IMR-90 (cell line): ENCODE measurements around the gene TNFRSF1B. TPM values are rescaled to one million over a fixed set of nuclear protein-coding genes. Genes with fewer than 3 reads are reported as not detected.

ENCODE experiments used
- ATAC-seq: fragments of 200-7000 bp; cut with Tn5 transposase; 2 replicates; pipeline ENCODE4 v1.9.1; 2020; ENCODE audit warnings: low read depth, mild to moderate bottlenecking, moderate library complexity
- BruUV-seq: library from RNA; stranded (reverse); fragments of 400-500 nt; replicated peaks from 2 replicates; lab custom pipeline; 2021; lab: Mats Ljungman, UMichigan
- CTCF ChIA-PET: fragments of 300-600 bp; formaldehyde crosslinking; extraction: SDS; loops from one replicate; lab custom pipeline; 2021; ENCODE audit warnings: antibody characterized with exemption; lab: Yijun Ruan, JAX
- POLR2A ChIA-PET: fragments of 300-600 bp; sonication (Branson Sonifier 250); formaldehyde crosslinking; loops from one replicate; lab custom pipeline; 2022; ENCODE audit warnings: antibody characterized with exemption; ENCODE audit not compliant: unreplicated experiment; lab: Charles Lee
- DNase-seq: peaks from one replicate; pipeline ENCODE4 v3.0.0; 2013
- H2AFZ ChIP-seq: replicated peaks from 2 replicates; pipeline ENCODE3; 2013; ENCODE audit warnings: low read length, mild to moderate bottlenecking; ENCODE audit not compliant: poor library complexity
- H2AK5ac ChIP-seq: 2 replicates; pipeline ENCODE4 v1.6.1; 2013; ENCODE audit warnings: low read depth, low read length, inconsistent platforms
- H2AK9ac ChIP-seq: replicated peaks from 2 replicates; pipeline ENCODE3; 2013; ENCODE audit warnings: mild to moderate bottlenecking, low read depth, low read length, moderate library complexity; ENCODE audit not compliant: poor library complexity
- H2BK120ac ChIP-seq: 2 replicates; pipeline ENCODE4 v1.6.1; 2013; ENCODE audit warnings: low read depth, low read length, inconsistent platforms
- H2BK15ac ChIP-seq: 3 replicates; pipeline ENCODE4 v1.6.1; 2013; ENCODE audit warnings: low read depth, low read length, inconsistent platforms
- H2BK20ac ChIP-seq: 2 replicates; pipeline ENCODE4 v1.6.1; 2013; ENCODE audit warnings: low read depth, mild to moderate bottlenecking, inconsistent platforms, low read length, moderate library complexity
- H2BK5ac ChIP-seq: 2 replicates; pipeline ENCODE4 v1.6.1; 2013; ENCODE audit warnings: mild to moderate bottlenecking, low read depth, low read length, inconsistent platforms; ENCODE audit not compliant: poor library complexity, severe bottlenecking
- H3K14ac ChIP-seq: replicated peaks from 2 replicates; pipeline ENCODE4 v1.6.1; 2013; ENCODE audit warnings: low read depth, low read length, inconsistent platforms
- H3K18ac ChIP-seq: 2 replicates; pipeline ENCODE4 v1.6.1; 2013; ENCODE audit warnings: low read depth, low read length, control low read depth
- H3K23ac ChIP-seq: 2 replicates; pipeline ENCODE4 v1.6.1; 2013; ENCODE audit warnings: low read depth, low read length, inconsistent platforms
- H3K27ac ChIP-seq: 2 replicates; pipeline ENCODE4 v1.5.1; 2013; ENCODE audit warnings: mild to moderate bottlenecking, control low read depth, low read length; ENCODE audit not compliant: insufficient read depth
- H3K27me3 ChIP-seq: 2 replicates; pipeline ENCODE4 v1.6.1; 2013; ENCODE audit warnings: low read length; ENCODE audit not compliant: control insufficient read depth, insufficient read depth
- H3K36me3 ChIP-seq: 2 replicates; pipeline ENCODE4 v1.6.1; 2013; ENCODE audit warnings: low read length, mixed read lengths; ENCODE audit not compliant: control insufficient read depth, insufficient read depth
- H3K4ac ChIP-seq: 2 replicates; pipeline ENCODE4 v1.6.1; 2013; ENCODE audit warnings: low read depth, low read length, inconsistent platforms
- H3K4me1 ChIP-seq: 2 replicates; pipeline ENCODE4 v1.6.1; 2013; ENCODE audit warnings: low read length, mixed read lengths; ENCODE audit not compliant: control insufficient read depth, insufficient read depth
- H3K4me2 ChIP-seq: 2 replicates; pipeline ENCODE4 v1.6.1; 2013; ENCODE audit warnings: low read depth, mild to moderate bottlenecking, control low read depth, low read length, moderate library complexity
- H3K4me3 ChIP-seq: 2 replicates; pipeline ENCODE4 v1.5.1; 2013; ENCODE audit warnings: low read depth, mild to moderate bottlenecking, control low read depth, low read length, moderate library complexity; ENCODE audit not compliant: insufficient read depth
- H3K56ac ChIP-seq: 2 replicates; pipeline ENCODE4 v1.6.1; 2013; ENCODE audit warnings: low read length, inconsistent platforms; ENCODE audit not compliant: insufficient read depth; ENCODE audit errors: extremely low read depth
- H3K79me1 ChIP-seq, 2 experiments: 2 replicates each; pipeline ENCODE4 v1.6.1; 2013; ENCODE audit warnings: low read length in 2 of 2, inconsistent platforms in 1 of 2, low read depth in 1 of 2
- H3K9ac ChIP-seq: 2 replicates; pipeline ENCODE4 v1.6.1; 2013; ENCODE audit warnings: low read depth, low read length, control low read depth
- H3K9me1 ChIP-seq: 2 replicates; pipeline ENCODE4 v1.6.1; 2013; ENCODE audit warnings: low read length, inconsistent platforms; ENCODE audit not compliant: insufficient read depth
- H3K9me3 ChIP-seq: 2 replicates; pipeline ENCODE4 v1.6.1; 2013; ENCODE audit warnings: low read length; ENCODE audit not compliant: control insufficient read depth, insufficient read depth
- H4K20me1 ChIP-seq: 2 replicates; pipeline ENCODE4 v1.6.1; 2013; ENCODE audit warnings: low read length, inconsistent platforms; ENCODE audit not compliant: insufficient read depth
- H4K5ac ChIP-seq: 2 replicates; pipeline ENCODE4 v1.6.1; 2013; ENCODE audit warnings: mild to moderate bottlenecking, low read depth, low read length, control low read depth
- H4K8ac ChIP-seq, 2 experiments: 2 replicates each; pipeline ENCODE4 v1.6.1; 2013; ENCODE audit warnings: low read depth in 2 of 2, low read length in 2 of 2, control low read depth in 1 of 2, inconsistent platforms in 1 of 2
- H4K91ac ChIP-seq: 2 replicates; pipeline ENCODE4 v1.6.1; 2013; ENCODE audit warnings: low read depth, low read length, inconsistent platforms; ENCODE audit not compliant: insufficient read depth
- CEBPB ChIP-seq: IDR thresholded peaks from 2 replicates; pipeline ENCODE4 v1.6.1; 2012; ENCODE audit warnings: low read depth, low read length, improper control_type of control experiment
- CHD1 ChIP-seq: IDR thresholded peaks from 2 replicates; pipeline ENCODE4 v1.6.1; 2012; ENCODE audit warnings: low read depth, low read length, improper control_type of control experiment
- MAZ ChIP-seq: IDR thresholded peaks from 2 replicates; pipeline ENCODE4 v1.6.1; 2012; ENCODE audit warnings: low read depth, mild to moderate bottlenecking, low read length, improper control_type of control experiment, moderate library complexity, borderline replicate concordance
- SMC3 ChIP-seq: fragments of 150-350 bp; IDR thresholded peaks from 2 replicates; pipeline ENCODE4 v1.6.1; 2016; ENCODE audit warnings: low read depth, mild to moderate bottlenecking, antibody characterized with exemption, low read length, moderate library complexity
- WGBS, 2 experiments: methylation state at CpG; one replicate each; pipeline versions ENCODE4 v1.1.5 to v1.1.7; 2013; ENCODE audit warnings: missing lambda C conversion rate in 2 of 2; ENCODE audit not compliant: insufficient read length in 1 of 2; ENCODE audit errors: extremely low coverage in 2 of 2; 5-methylcytosine and 5-hydroxymethylcytosine counted together
- dilution Hi-C: fragments of 300-500 bp; cut with HindIII; formaldehyde crosslinking; loops from one replicate; pipeline ENCODE4 v1.14.3; 2018; ENCODE audit warnings: low sequenced_read_pairs; ENCODE audit not compliant: unreplicated experiment
- in situ Hi-C: fragments of 300-500 bp; cut with MboI; formaldehyde crosslinking; loops from 3 replicates; pipeline ENCODE4 v1.14.3; 2019; ENCODE audit warnings: low sequenced_read_pairs, inconsistent platforms, mixed read lengths
- intact Hi-C: fragments of 100-400 bp; cut with micrococcal nuclease; formaldehyde crosslinking; loops from 2 replicates; pipeline ENCODE4 v1.10.0; 2022
- polyA plus RNA-seq, 3 experiments: library from polyadenylated mRNA; depleted of rRNA; stranded (reverse); fragments of >200 nt; gene quantifications; 2 replicates each; pipeline ENCODE4 v1.2.3, GENCODE V29; 2012; ENCODE audit warnings: low replicate concordance in 1 of 3
- total RNA-seq: library from RNA; depleted of rRNA; stranded (reverse); fragments of >200 nt; gene quantifications from 2 replicates; pipeline ENCODE4 v1.2.3, GENCODE V29; 2012

Gene TNFRSF1B
- total and polyA plus RNA-seq, 2 of the 4 experiments (the other 2 are of a cell fraction), result 4.3 to 8.9 TPM

- peak overlapping the region; percentile 48 for H2AFZ ChIP-seq
- no peaks in the 10 kb centered on the region for H3K36me3 ChIP-seq
- no peak overlapping the region for H4K8ac ChIP-seq
- in situ Hi-C loops, result no loop called here
- H3K79me1 ChIP-seq, result no peaks in the 10 kb centered on the region
- no peak overlapping the region for H2BK20ac ChIP-seq
- CTCF ChIA-PET, result interaction anchor here (1.6 kb wide), 1 partner anchor 16 kb away, joined by 5 read pairs; no protein-coding TSS in a partner anchor
- H3K4me1 ChIP-seq, result peaks cover 13% of the 10 kb centered on the region
- DNase-seq (no peak), ATAC-seq (no peak)
- no peak overlapping the region for H3K4ac ChIP-seq
- H3K56ac ChIP-seq, result no peak overlapping the region
- no peak overlapping the region for H3K18ac ChIP-seq
- POLR2A ChIA-PET, result no interaction called here
- H3K4me2 ChIP-seq, result no peak overlapping the region
- no peak overlapping the region for H3K27ac ChIP-seq
- dilution Hi-C loops, result no loop called here
- peak overlapping the region; percentile 81 for H2AK9ac ChIP-seq
- H3K14ac ChIP-seq, result no peak overlapping the region
- no peak overlapping the region for H2BK120ac ChIP-seq
- no peaks in the 10 kb centered on the region for H4K20me1 ChIP-seq
- intact Hi-C loops, result no loop called here
- no peak for TF ChIP-seq CEBPB
- TF ChIP-seq SMC3, result no peak
- TF ChIP-seq CHD1, result no peak
- TF ChIP-seq MAZ, result no peak
- H3K23ac ChIP-seq, result no peak overlapping the region
- no peaks in the 10 kb centered on the region for H3K9me3 ChIP-seq
- H4K5ac ChIP-seq, result no peak overlapping the region
- no peak overlapping the region for H3K4me3 ChIP-seq
- no CpG with 5 or more reads among the region's 4 CpGs for WGBS, 2 experiments
- H3K27me3 ChIP-seq, result no peaks in the 10 kb centered on the region
- peaks cover 6% of the 10 kb centered on the region for H3K9me1 ChIP-seq
- no peak overlapping the region for H2BK5ac ChIP-seq
- no peak overlapping the region for H3K9ac ChIP-seq
- no TSS peak for BruUV-seq
- no peak overlapping the region for H2BK15ac ChIP-seq
- H4K91ac ChIP-seq, result no peak overlapping the region
- H2AK5ac ChIP-seq, result no peak overlapping the region
Measured at GRCh38 chr1:12140016-12140415, 26.8 kb upstream of the TNFRSF1B start.
